ENCODE data around the gene WDFY4. TPM values are rescaled to one million over a fixed set of nuclear protein-coding genes. Genes with fewer than 3 reads are reported as not detected.

WDFY4 gene
- total and polyA plus RNA-seq, 2 experiments from 2014 or later, result not detected

DNA sequence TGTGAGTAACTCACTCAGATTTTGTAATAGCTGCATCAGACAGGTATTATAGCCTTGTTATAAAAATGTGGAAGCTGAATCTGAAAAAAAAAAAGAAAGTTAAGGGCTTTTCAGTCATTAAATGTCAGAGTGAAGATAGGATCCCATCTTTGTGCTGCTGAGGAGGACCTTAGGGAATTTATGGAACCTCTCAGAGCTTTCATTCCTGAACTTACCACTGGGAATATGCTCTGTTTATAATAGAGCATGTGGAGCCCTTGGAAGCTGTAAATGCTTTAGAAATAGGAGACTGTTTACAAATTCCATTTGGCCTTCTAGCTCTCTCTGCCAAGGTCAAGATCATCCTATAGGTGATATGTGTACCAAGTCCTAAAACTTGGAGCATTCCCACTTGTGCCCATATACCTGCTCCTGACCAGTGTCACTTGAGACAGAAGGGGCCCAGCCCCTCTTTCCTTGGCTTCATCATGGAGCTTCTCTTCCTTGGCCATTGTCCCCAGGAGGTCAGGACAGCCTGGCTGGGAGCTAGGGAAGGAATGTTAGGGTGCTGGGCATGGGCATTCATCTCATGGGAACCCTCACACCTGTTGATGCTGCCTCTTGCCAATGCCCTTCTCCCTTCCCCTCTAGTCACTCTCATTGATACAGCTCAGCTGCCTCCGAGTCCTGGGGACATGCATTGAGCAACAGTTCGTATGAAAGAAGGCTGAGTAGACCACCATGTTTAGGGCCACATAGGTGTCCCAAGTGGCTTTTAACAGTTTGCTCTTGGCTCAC lies 149.7 kb downstream of the WDFY4 start:
- no peak overlapping the region for H3K27ac ChIP-seq
- TF ChIP-seq EZH2phosphoT487 (IDR thresholded peaks at IDR 0.05; ENCODE audit: insufficient read depth, low read depth), result no peak
- TF ChIP-seq EZH2 (IDR thresholded peaks at IDR 0.05; ENCODE audit: insufficient read depth, poor library complexity, severe bottlenecking), result no peak
- in situ Hi-C loops (cut with MboI), result no loop called here

DNA sequence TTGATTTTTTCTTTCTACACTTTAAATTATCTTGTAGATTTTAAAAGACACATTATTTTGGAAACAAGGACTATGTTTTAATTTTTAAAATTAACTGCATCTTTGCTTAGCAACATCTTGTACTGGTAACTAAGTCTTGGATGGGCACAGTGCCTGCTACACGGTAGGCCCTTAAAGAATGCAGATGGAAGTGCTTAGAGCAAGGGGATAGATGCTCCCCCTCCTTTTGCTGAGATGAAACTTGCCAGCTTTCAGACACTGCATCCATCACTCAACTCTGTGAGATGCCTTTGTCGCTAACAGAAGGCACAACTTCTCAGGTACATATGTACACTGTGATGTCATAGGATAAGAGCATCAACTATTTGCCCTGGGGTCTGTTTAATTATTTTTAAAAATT lies 151.1 kb downstream of the WDFY4 start:
- no peak for TF ChIP-seq EZH2 (IDR thresholded peaks at IDR 0.05; ENCODE audit: insufficient read depth, poor library complexity, severe bottlenecking)
- TF ChIP-seq EZH2phosphoT487 (IDR thresholded peaks at IDR 0.05; ENCODE audit: insufficient read depth, low read depth), result no peak
- Histone ChIP-seq H4K20me1 (ENCODE audit: insufficient read depth) (no peaks in the 10 kb centered on the region), H3K4me3 (no peak overlapping the region), H2AFZ (no peak overlapping the region), H3K4me1 (ENCODE audit: insufficient read depth) (no peaks in the 10 kb centered on the region), H3F3A (ENCODE audit: insufficient read depth) (no peaks in the 10 kb centered on the region), H3K27ac (no peak overlapping the region), H3K9me2 (ENCODE audit: insufficient read depth) (no peaks in the 10 kb centered on the region), H3K4me2 (ENCODE audit: unreplicated experiment) (no peak overlapping the region), H3K79me2 (ENCODE audit: insufficient read depth) (no peaks in the 10 kb centered on the region), H3K9ac (no peak overlapping the region), H3K36me3 (ENCODE audit: low read depth) (no peaks in the 10 kb centered on the region), H3K9me3 (ENCODE audit: low read depth) (no peaks in the 10 kb centered on the region), H3K27me3 (replicated peaks; ENCODE audit: insufficient read depth) (peaks cover 42% of the 10 kb centered on the region)
- no peak for DNase-seq
- in situ Hi-C loops (cut with MboI), result no loop called here
- WGBS, 2 experiments (ENCODE audit: low coverage in 1 of 2, low lambda C conversion rate in 2 of 2, missing lambda C conversion rate in 2 of 2), result 32 to 38% methylated on average over 2 of the region's 2 CpGs

More for the DNA sequence above, 149.7 kb downstream of the WDFY4 start:
- no peak overlapping the region for H2AFZ ChIP-seq
- no peaks in the 10 kb centered on the region for H3K4me1 ChIP-seq (ENCODE audit: insufficient read depth)
- 8 to 11% methylated on average over 2 of the region's 2 CpGs for WGBS, 2 experiments (ENCODE audit: low coverage in 1 of 2, low lambda C conversion rate in 2 of 2, missing lambda C conversion rate in 2 of 2)
- no peak overlapping the region for H3K4me3 ChIP-seq
- H3K36me3 ChIP-seq (ENCODE audit: low read depth), result no peaks in the 10 kb centered on the region
- no peak for DNase-seq
- H3K4me2 ChIP-seq (ENCODE audit: unreplicated experiment), result no peak overlapping the region
- H3K9me2 ChIP-seq (ENCODE audit: insufficient read depth), result no peaks in the 10 kb centered on the region
- no peaks in the 10 kb centered on the region for H3K9me3 ChIP-seq (ENCODE audit: low read depth)
- H4K20me1 ChIP-seq (ENCODE audit: insufficient read depth), result no peaks in the 10 kb centered on the region
- H3K9ac ChIP-seq, result no peak overlapping the region
- peaks cover 40% of the 10 kb centered on the region for H3K27me3 ChIP-seq (replicated peaks; ENCODE audit: insufficient read depth)
- no peaks in the 10 kb centered on the region for H3F3A ChIP-seq (ENCODE audit: insufficient read depth)
- H3K79me2 ChIP-seq (ENCODE audit: insufficient read depth), result no peaks in the 10 kb centered on the region

- in situ Hi-C loops (cut with MboI), result no loop called here
- H3K9me3 ChIP-seq (ENCODE audit: low read depth), result no peaks in the 10 kb centered on the region
- TF ChIP-seq EZH2 (IDR thresholded peaks at IDR 0.05; ENCODE audit: insufficient read depth, poor library complexity, severe bottlenecking) (no peak), EZH2phosphoT487 (IDR thresholded peaks at IDR 0.05; ENCODE audit: insufficient read depth, low read depth) (no peak)
- H3F3A ChIP-seq (ENCODE audit: insufficient read depth), result no peaks in the 10 kb centered on the region
- 75% methylated on average over 2 of the region's 2 CpGs for WGBS, 2 experiments (ENCODE audit: low coverage in 1 of 2, low lambda C conversion rate in 2 of 2, missing lambda C conversion rate in 2 of 2)
- DNase-seq, result no peak
- no peaks in the 10 kb centered on the region for H3K79me2 ChIP-seq (ENCODE audit: insufficient read depth)
- H3K9me2 ChIP-seq (ENCODE audit: insufficient read depth), result no peaks in the 10 kb centered on the region
- no peaks in the 10 kb centered on the region for H3K36me3 ChIP-seq (ENCODE audit: low read depth)
- no peak overlapping the region for H3K27ac ChIP-seq
- no peak overlapping the region for H3K4me2 ChIP-seq (ENCODE audit: unreplicated experiment)
- no peak overlapping the region for H2AFZ ChIP-seq
- H4K20me1 ChIP-seq (ENCODE audit: insufficient read depth), result no peaks in the 10 kb centered on the region
- no peak overlapping the region for H3K9ac ChIP-seq
- no peaks in the 10 kb centered on the region for H3K4me1 ChIP-seq (ENCODE audit: insufficient read depth)
- H3K4me3 ChIP-seq, result no peak overlapping the region
- H3K27me3 ChIP-seq (replicated peaks; ENCODE audit: insufficient read depth), result peaks cover 48% of the 10 kb centered on the region
Measured at GRCh38 chr10:48836605-48837004, 151.9 kb downstream of the WDFY4 start.

GRCh38 chr10:48838834-48839233 lies 154.2 kb downstream of the WDFY4 start:
- DNase-seq, result no peak

More at GRCh38 chr10:48838834-48839233, 154.2 kb downstream of the WDFY4 start:
- Histone ChIP-seq H3K36me3 (ENCODE audit: low read depth) (no peaks in the 10 kb centered on the region), H3K27ac (no peak overlapping the region), H3K9me3 (ENCODE audit: low read depth) (no peaks in the 10 kb centered on the region), H3K9me2 (ENCODE audit: insufficient read depth) (no peaks in the 10 kb centered on the region), H3K9ac (no peak overlapping the region), H3K79me2 (ENCODE audit: insufficient read depth) (no peaks in the 10 kb centered on the region), H3K4me3 (no peak overlapping the region), H2AFZ (no peak overlapping the region), H3K4me1 (ENCODE audit: insufficient read depth) (no peaks in the 10 kb centered on the region), H3K4me2 (ENCODE audit: unreplicated experiment) (no peak overlapping the region), H3K27me3 (replicated peaks; ENCODE audit: insufficient read depth) (peaks cover 52% of the 10 kb centered on the region), H4K20me1 (ENCODE audit: insufficient read depth) (no peaks in the 10 kb centered on the region), H3F3A (ENCODE audit: insufficient read depth) (no peaks in the 10 kb centered on the region)
- in situ Hi-C loops (cut with MboI), result no loop called here
- 60 to 66% methylated on average over 5 of the region's 5 CpGs for WGBS, 2 experiments (ENCODE audit: low coverage in 1 of 2, low lambda C conversion rate in 2 of 2, missing lambda C conversion rate in 2 of 2)
- TF ChIP-seq EZH2phosphoT487 (IDR thresholded peaks at IDR 0.05; ENCODE audit: insufficient read depth, low read depth), result no peak
- TF ChIP-seq EZH2 (IDR thresholded peaks at IDR 0.05; ENCODE audit: insufficient read depth, poor library complexity, severe bottlenecking), result no peak
